ENCODE results near the gene GTF3C6.
"Not testable (repeated sequence)": the region's sequence is repeated elsewhere in the genome, so short reads cannot be mapped to it uniquely, and the experiment has no call there.

The GTF3C6 gene

DNA sequence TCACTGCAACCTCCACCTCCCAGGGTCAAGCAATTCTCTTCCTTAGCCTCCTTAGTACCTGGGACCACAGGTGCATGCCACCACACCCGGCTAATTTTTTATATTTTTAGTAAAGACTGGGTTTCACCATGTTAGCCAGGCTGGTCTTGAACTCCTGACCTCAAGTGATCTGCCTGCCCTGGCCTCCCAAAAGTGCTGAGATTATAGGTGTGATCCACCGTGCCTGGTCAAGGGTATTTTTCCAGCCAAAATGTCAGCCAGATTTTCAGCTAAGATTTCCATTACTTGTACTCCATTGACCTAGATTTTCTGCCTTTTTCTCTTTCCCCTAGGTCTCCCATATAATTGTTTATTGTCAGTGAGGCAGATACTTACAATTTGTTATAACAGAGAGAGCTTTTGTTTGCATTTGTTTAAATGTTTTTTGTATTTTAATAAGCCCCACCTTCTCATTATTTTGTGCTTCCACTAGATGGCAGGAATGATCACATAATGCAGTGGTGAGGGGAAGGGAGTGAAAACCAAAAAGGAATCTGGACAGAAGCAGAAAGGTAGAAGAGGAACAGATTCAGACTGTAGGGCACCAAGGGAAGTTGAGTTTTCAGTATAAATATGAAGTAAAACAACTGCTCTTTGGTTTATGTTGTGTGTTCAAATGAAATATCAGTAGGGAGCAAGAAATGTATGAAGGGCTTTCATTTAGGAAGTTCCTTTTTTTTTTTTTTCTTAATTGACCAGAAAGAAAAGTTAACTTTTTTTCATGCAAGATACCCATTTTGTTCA lies 53.0 kb downstream of the GTF3C6 start:
- Histone ChIP-seq H3K4me3 (ENCODE audit: low read length) (no peak overlapping the region), H2AFZ (ENCODE audit: low read depth, low read length) (no peak overlapping the region), H3K9ac (ENCODE audit: low read length) (no peak overlapping the region), H3K27me3 (ENCODE audit: low read depth, low read length) (no peaks in the 10 kb centered on the region), H3K4me1 (ENCODE audit: low read length) (no peaks in the 10 kb centered on the region), H3K36me3 (replicated peaks; ENCODE audit: low read depth, low read length) (peaks cover 41% of the 10 kb centered on the region), H3K4me2 (ENCODE audit: low read length) (no peak overlapping the region), H3K79me2 (ENCODE audit: low read length) (0 out of 2 replicates have a peak, but pooled peaks cover 4% of the 10 kb centered on the region), H3K9me3 (ENCODE audit: insufficient read depth, low read length) (no peaks in the 10 kb centered on the region), H3K27ac (ENCODE audit: low read length) (no peak overlapping the region), H4K20me1 (ENCODE audit: insufficient read depth, low read length) (no peaks in the 10 kb centered on the region)
- TF ChIP-seq EZH2phosphoT487 (IDR thresholded peaks at IDR 0.05; ENCODE audit: low read depth), result no peak
- TF ChIP-seq, protein P1, sequence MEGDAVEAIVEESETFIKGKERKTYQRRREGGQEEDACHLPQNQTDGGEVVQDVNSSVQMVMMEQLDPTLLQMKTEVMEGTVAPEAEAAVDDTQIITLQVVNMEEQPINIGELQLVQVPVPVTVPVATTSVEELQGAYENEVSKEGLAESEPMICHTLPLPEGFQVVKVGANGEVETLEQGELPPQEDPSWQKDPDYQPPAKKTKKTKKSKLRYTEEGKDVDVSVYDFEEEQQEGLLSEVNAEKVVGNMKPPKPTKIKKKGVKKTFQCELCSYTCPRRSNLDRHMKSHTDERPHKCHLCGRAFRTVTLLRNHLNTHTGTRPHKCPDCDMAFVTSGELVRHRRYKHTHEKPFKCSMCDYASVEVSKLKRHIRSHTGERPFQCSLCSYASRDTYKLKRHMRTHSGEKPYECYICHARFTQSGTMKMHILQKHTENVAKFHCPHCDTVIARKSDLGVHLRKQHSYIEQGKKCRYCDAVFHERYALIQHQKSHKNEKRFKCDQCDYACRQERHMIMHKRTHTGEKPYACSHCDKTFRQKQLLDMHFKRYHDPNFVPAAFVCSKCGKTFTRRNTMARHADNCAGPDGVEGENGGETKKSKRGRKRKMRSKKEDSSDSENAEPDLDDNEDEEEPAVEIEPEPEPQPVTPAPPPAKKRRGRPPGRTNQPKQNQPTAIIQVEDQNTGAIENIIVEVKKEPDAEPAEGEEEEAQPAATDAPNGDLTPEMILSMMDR (IDR thresholded peaks at IDR 0.05; ENCODE audit: low read depth, low read length), result peak; percentile 62

DNA sequence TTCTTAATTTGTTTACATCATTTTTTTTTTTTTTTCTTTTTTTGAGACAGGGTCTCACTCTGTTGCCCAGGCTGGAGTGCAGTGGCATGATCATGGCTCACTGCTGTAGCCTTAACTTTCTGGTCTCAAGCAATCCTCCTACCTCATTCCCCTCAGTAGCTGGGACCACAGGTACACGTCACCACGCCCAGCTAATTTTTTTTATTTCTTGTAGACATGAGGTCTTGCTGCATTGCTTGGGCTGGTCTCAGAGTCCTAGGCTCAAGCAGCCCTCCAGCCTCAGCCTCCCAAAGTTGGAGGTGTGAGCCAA lies 53.6 kb downstream of the GTF3C6 start:
- Histone ChIP-seq H3K9ac (ENCODE audit: low read length) (no peak overlapping the region), H3K9me3 (ENCODE audit: insufficient read depth, low read length) (no peaks in the 10 kb centered on the region), H3K4me3 (ENCODE audit: low read length) (no peak overlapping the region), H2AFZ (ENCODE audit: low read depth, low read length) (no peak overlapping the region), H3K27ac (ENCODE audit: low read length) (no peak overlapping the region), H3K79me2 (ENCODE audit: low read length) (0 out of 2 replicates have a peak, but pooled peaks cover 4% of the 10 kb centered on the region), H3K4me2 (ENCODE audit: low read length) (no peak overlapping the region), H3K36me3 (replicated peaks; ENCODE audit: low read depth, low read length) (peaks cover 41% of the 10 kb centered on the region), H3K27me3 (ENCODE audit: low read depth, low read length) (no peaks in the 10 kb centered on the region), H3K4me1 (ENCODE audit: low read length) (no peaks in the 10 kb centered on the region), H4K20me1 (ENCODE audit: insufficient read depth, low read length) (no peaks in the 10 kb centered on the region)
- no peak for TF ChIP-seq EZH2phosphoT487 (IDR thresholded peaks at IDR 0.05; ENCODE audit: low read depth)
- TF ChIP-seq, protein P1 (IDR thresholded peaks at IDR 0.05; ENCODE audit: low read depth, low read length), result no peak

DNA sequence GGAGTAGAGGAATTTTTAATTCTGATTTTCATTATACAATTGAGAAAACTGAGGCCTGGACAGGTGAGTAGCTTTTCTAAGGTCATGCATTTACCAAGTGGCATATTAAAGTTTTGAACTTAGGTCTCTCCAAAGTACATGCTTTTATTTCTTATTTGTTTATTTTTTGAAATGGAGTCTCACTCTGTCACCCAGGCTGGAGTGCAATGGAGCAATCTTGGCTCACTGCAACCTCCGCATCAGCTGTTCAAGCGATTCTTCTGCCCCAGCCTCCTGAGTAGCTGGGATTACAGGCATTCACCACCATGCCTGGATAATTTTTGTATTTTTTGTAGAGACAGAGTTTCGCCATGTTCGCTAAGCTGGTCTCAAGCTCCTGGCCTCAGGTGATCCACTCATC lies 54.0 kb downstream of the GTF3C6 start:
- H2AFZ ChIP-seq (ENCODE audit: low read depth, low read length); H3K79me2 ChIP-seq (ENCODE audit: low read length); H3K4me2 ChIP-seq (ENCODE audit: low read length); H3K9me3 ChIP-seq (ENCODE audit: insufficient read depth, low read length); H4K20me1 ChIP-seq (ENCODE audit: insufficient read depth, low read length); H3K27me3 ChIP-seq (ENCODE audit: low read depth, low read length); H3K4me1 ChIP-seq (ENCODE audit: low read length); H3K4me3 ChIP-seq (ENCODE audit: low read length); H3K27ac ChIP-seq (ENCODE audit: low read length); H3K9ac ChIP-seq (ENCODE audit: low read length): not testable (repeated sequence)
- peaks cover 41% of the 10 kb centered on the region for H3K36me3 ChIP-seq (replicated peaks; ENCODE audit: low read depth, low read length)

DNA sequence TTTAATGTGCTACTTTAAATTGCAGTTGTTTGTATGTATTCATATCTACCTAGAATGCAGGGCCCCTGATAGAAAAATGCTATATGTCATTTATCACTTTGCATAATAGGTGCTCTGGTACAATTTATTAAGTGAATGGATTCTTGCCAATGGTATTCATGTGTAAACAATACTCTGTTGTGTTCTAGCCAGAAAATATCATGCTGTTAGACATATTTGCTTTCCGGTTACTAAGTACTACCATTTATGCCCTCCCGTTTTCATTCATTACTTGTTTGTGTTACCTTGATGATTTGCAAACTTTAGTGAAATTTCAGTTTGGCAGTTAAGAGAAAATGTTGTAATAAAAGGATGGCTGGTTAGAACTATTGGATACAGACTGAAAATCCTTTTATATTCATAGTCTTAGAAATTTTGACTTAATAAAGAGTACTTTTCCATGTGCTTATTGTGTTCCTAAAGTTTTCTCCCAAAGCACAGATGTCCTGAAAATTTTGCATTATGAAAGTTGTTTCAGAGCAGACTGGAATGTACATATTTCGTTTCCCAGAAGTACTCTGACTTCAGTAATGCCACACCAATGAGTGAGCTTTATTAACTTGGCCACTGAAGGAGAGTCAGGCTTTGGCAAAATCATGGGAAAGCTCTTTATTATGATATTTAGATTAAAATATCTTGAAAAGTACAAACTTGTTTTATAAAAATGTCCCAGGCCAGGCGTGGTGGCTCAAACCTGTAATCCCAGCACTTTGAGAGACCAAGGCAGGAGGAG lies 54.8 kb downstream of the GTF3C6 start:
- no peak for TF ChIP-seq EZH2phosphoT487 (IDR thresholded peaks at IDR 0.05; ENCODE audit: low read depth)
- TF ChIP-seq, protein P1 (IDR thresholded peaks at IDR 0.05; ENCODE audit: low read depth, low read length), result no peak
- Histone ChIP-seq H3K9me3 (ENCODE audit: insufficient read depth, low read length) (no peaks in the 10 kb centered on the region), H3K4me2 (ENCODE audit: low read length) (no peak overlapping the region), H3K36me3 (replicated peaks; ENCODE audit: low read depth, low read length) (peaks cover 44% of the 10 kb centered on the region), H3K9ac (ENCODE audit: low read length) (no peak overlapping the region), H4K20me1 (ENCODE audit: insufficient read depth, low read length) (no peaks in the 10 kb centered on the region), H2AFZ (ENCODE audit: low read depth, low read length) (no peak overlapping the region), H3K27ac (ENCODE audit: low read length) (no peak overlapping the region), H3K27me3 (ENCODE audit: low read depth, low read length) (no peaks in the 10 kb centered on the region), H3K4me3 (ENCODE audit: low read length) (no peak overlapping the region), H3K4me1 (ENCODE audit: low read length) (no peaks in the 10 kb centered on the region), H3K79me2 (ENCODE audit: low read length) (0 out of 2 replicates have a peak, but pooled peaks cover 4% of the 10 kb centered on the region)

All from OCI-LY3 (cell line).